ENCODE results near the gene AMTN.

AMTN gene

DNA sequence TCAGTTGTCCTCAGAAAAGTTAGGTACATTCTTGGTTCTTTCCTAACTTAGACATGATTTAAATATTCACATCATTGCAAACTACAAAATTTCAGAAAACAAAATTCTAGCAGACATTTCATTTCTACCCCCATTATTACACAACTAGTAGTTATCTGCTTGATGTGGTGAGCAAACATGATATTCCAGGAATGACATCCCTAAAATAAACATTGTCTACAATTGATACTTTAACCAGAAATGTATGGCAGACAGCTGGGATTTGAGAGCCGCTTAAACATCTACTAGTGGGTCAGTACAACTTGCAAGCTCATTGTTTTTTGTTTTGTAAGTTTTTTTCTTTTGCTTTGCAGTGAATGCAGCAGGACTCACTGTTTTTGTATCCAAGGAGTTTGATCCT lies 41.6 kb downstream of the AMTN start:
- in situ Hi-C loops (cut with HindIII; ENCODE audit: low sequenced_read_pairs), result no loop called here

DNA sequence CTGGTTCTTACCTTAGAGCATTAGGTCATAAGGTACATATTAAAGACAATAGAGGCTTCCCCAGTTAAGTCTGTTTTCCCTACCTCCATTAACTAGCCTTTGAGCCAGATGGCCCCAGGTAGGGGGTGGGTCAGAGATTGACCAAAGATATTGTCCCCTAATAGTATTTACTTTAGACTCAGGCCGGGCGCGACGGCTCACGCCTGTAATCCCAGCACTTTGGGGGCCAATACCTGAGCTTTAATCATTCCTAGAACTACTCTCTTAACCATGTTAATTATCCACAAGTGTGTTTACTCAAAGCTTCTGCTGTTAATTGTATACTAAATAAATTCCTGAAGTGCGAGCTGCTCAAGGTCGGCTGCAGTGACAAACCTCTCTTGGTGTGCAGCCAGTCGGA lies 45.7 kb downstream of the AMTN start:
- in situ Hi-C loops (cut with HindIII; ENCODE audit: low sequenced_read_pairs), result no loop called here

DNA sequence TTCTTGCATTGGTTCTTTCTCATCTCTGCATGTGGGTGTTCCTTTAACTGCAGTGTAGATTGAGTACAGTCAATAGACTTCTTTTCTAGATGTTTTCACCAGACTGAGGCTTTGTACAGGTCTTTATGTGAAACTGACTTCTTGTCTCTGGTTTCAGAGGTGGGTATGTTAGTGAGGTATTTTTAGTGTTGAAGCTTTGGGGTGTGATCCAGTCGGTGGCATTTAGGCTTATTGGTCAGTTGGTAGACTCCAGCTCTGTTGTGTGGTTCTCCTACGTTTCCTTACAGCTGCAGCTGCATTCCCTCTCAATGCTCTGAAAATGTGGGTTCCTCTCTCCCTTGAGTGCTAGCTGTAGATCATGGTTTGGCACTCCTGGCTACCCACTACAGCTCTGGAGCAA lies 52.4 kb downstream of the AMTN start:
- in situ Hi-C loops (cut with HindIII; ENCODE audit: low sequenced_read_pairs), result no loop called here

DNA sequence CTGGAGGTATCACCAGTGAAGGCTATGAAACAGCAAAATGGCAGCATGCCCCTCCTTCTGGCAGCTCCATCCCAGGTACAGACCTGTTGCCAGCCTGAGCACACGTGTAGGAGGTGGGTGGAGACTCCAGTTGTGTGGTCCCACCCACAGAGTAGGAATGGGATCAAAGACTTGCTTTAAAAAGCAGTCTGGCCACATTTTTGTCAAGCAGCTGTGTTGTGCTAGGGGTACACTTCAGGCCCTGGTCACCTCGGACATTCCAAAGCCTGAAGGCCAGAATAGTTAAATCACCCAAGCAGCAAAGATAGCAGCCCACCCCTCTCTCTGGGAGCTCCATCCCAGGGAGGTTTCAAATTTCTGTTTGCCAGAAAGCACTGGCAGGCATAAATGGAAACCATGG lies 53.4 kb downstream of the AMTN start:
- in situ Hi-C loops (cut with HindIII; ENCODE audit: low sequenced_read_pairs), result no loop called here

DNA sequence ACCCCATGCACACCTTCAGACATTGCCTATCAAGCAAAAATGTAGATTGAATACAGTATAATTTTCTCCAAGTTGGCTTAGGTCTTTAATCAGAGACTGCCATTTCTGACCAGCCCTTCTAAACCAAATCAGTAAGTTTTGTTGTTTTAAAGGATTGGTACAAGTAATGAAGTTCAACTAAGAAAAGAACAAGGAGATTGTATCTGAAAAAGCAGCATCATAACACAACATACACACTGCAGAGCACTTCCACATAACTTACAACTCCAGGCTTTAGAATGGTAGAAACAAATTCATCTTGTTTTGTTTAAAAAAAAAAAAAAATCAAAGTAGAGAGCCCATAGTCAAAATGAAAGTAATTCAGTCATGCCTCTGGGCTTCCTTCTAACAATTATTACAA lies 57.6 kb downstream of the AMTN start:
- in situ Hi-C loops (cut with HindIII; ENCODE audit: low sequenced_read_pairs), result no loop called here

DNA sequence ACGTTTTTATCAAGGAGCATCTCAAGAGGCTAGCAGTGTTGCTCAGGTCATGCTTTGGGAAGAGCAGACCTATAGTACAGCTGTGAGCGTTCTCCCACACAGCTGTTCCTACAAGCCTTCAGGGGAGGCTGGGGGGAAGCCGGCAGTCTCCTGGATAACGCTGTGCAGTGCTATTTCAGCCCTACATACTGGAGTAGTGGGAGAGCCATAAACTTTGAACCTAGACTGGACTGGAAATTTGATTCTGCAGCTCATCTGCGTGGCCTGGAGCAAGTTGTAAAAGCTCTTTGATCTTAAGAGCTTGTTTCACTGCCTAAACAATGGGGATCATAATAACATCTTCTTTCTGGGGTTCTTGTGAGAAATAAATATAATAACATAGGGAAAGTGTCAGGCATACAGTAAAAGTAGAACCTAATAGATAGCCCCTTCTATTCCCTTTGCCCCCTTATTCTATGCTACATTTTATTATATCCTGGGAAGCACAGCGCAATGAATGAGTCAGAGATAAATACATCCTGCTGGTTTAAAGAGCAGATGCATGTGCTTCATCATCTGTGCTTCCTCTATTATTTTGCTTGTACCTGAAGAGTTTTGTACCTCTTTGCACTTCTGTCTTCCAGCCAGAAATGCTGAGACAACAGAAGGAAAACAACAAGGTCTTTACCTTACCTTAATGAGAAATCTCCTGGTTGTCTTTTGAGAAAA lies 59.0 kb downstream of the AMTN start:
- in situ Hi-C loops (cut with HindIII; ENCODE audit: low sequenced_read_pairs), result no loop called here

DNA sequence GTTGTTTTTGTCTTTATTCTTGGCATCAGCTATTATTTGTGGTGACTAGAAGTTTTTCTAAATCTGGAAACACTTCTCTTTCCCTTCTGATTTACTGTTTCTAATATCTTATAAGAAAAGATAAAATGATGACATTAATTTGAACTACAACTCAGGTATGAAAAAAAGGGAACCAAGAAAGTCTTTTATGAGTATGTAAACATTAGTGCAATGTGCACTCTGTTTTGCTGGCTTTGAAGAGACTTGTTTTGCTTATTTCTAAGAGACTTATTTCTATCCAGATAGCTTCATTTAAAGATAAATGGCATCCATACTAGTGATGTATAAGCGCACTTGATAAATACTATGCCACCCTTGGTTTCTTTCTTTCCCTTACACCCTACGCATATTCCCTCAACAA lies 63.6 kb downstream of the AMTN start:
- in situ Hi-C loops (cut with HindIII; ENCODE audit: low sequenced_read_pairs), result no loop called here
